ENCODE measurements around the gene CD9.

- TF ChIP-seq TCF4 (CRISPR knock-in tag; IDR thresholded peaks at IDR 0.05; ENCODE audit: borderline replicate concordance) (no peak), ZFP3 (CRISPR knock-in tag; IDR thresholded peaks at IDR 0.05) (no peak)
These were observed 16.3 kb upstream of the CD9 start for GRCh38 chr12:6183689-6184428.

Data from SK-N-SH treated with all-trans-retinoic acid at 6 μM for 48 hours (cell line).